HepG2 (cell line): ENCODE results near the gene CACNG4. TPM values are rescaled to one million over a fixed set of nuclear protein-coding genes. Genes with fewer than 3 reads are reported as not detected.

Source experiments
- GATAD2A ChIP-seq: IDR thresholded peaks from 2 replicates; pipeline ENCODE4 v1.6.1; 2016
- GPN1 ChIP-seq: sonication (generic); formaldehyde crosslinking; IDR thresholded peaks from 2 replicates; pipeline ENCODE4 v1.5.1; 2020; ENCODE audit warnings: missing genetic modification reagents, borderline replicate concordance
- HINFP ChIP-seq: sonication (generic); formaldehyde crosslinking; IDR thresholded peaks from 2 replicates; pipeline ENCODE4 v1.4.0; 2020; ENCODE audit warnings: low read depth, mild to moderate bottlenecking, missing genetic modification reagents
- HNF4A ChIP-seq: sonication (generic); formaldehyde crosslinking; IDR thresholded peaks from 2 replicates; pipeline ENCODE4 v1.4.0; 2020; ENCODE audit warnings: missing genetic modification reagents
- HNRNPK ChIP-seq: fragments of 200-400 bp; formaldehyde crosslinking; IDR thresholded peaks from 2 replicates; pipeline ENCODE4 v1.6.1; 2018; ENCODE audit warnings: low read length, low read depth, moderate library complexity, mild to moderate bottlenecking; ENCODE audit not compliant: poor library complexity, severe bottlenecking
- HOXA9 ChIP-seq: sonication (generic); formaldehyde crosslinking; IDR thresholded peaks from 2 replicates; pipeline ENCODE4 v1.8.1; 2022; ENCODE audit warnings: missing genetic modification reagents, mild to moderate bottlenecking, moderate library complexity, borderline replicate concordance
- MEIS2 ChIP-seq: sonication (generic); formaldehyde crosslinking; IDR thresholded peaks from 2 replicates; pipeline ENCODE4 v1.9.0; 2021; ENCODE audit warnings: mild to moderate bottlenecking, missing genetic modification reagents
- MIER3 ChIP-seq: IDR thresholded peaks from 2 replicates; pipeline ENCODE4 v1.6.1; 2016; ENCODE audit warnings: missing compliant biosample characterization, borderline replicate concordance
- NCOA2 ChIP-seq: sonication (generic); formaldehyde crosslinking; IDR thresholded peaks from 2 replicates; pipeline ENCODE4 v1.8.0; 2022; ENCODE audit warnings: inconsistent platforms
- NCOR1 ChIP-seq: fragments of 200-600 bp; sonication (generic); IDR thresholded peaks from 2 replicates; pipeline ENCODE4 v1.7.0; 2017; ENCODE audit warnings: antibody characterized with exemption, low read length, borderline replicate concordance
- SALL1 ChIP-seq: sonication (generic); formaldehyde crosslinking; IDR thresholded peaks from 2 replicates; pipeline ENCODE4 v1.8.0; 2022; ENCODE audit warnings: mild to moderate bottlenecking, missing genetic modification reagents
- SOX6 ChIP-seq, 2 experiments: fragments of 450-650 bp in 1 of 2; sonication (generic) in 1 of 2; formaldehyde crosslinking in 1 of 2; IDR thresholded peaks; 2 replicates each; pipeline versions ENCODE4 v1.4.0 to v1.6.1; 2017 to 2020; ENCODE audit warnings: antibody characterized with exemption in 1 of 2, mild to moderate bottlenecking in 1 of 2, missing genetic modification reagents in 1 of 2
- STAT5B ChIP-seq: sonication (generic); formaldehyde crosslinking; IDR thresholded peaks from 2 replicates; pipeline ENCODE4 v1.4.0; 2020; ENCODE audit warnings: missing genetic modification reagents
- ZNF121 ChIP-seq: sonication (generic); formaldehyde crosslinking; IDR thresholded peaks from 2 replicates; pipeline ENCODE4 v1.5.0; 2020; ENCODE audit warnings: mild to moderate bottlenecking, missing genetic modification reagents
- ZNF24 ChIP-seq: fragments of 450-650 bp; IDR thresholded peaks from 2 replicates; pipeline ENCODE4 v1.6.1; 2017; ENCODE audit warnings: antibody characterized with exemption, mild to moderate bottlenecking
- ZNF354B ChIP-seq: sonication (generic); formaldehyde crosslinking; IDR thresholded peaks from 2 replicates; pipeline ENCODE4 v1.8.0; 2022; ENCODE audit warnings: mild to moderate bottlenecking, missing genetic modification reagents
- ZNF547 ChIP-seq: sonication (generic); formaldehyde crosslinking; IDR thresholded peaks from 2 replicates; pipeline ENCODE4 v1.5.1; 2020; ENCODE audit warnings: mild to moderate bottlenecking, missing genetic modification reagents
- ZNF607 ChIP-seq: sonication (generic); formaldehyde crosslinking; IDR thresholded peaks from 2 replicates; pipeline ENCODE4 v1.5.1; 2020; ENCODE audit warnings: missing genetic modification reagents, mild to moderate bottlenecking, borderline replicate concordance
- ZNF766 ChIP-seq: sonication (generic); formaldehyde crosslinking; IDR thresholded peaks from 2 replicates; pipeline ENCODE4 v1.5.0; 2020; ENCODE audit warnings: missing genetic modification reagents, borderline replicate concordance
- polyA plus RNA-seq, 8 experiments: library from polyadenylated mRNA; depleted of rRNA in 3 of 8; stranded (reverse) in 7 of 8; unstranded in 1 of 8; fragments of >200 nt; fragmentation: Illumina TruSeq in 4 of 8; extraction: Trizol in 4 of 8; gene quantifications; 2 replicates each; pipeline versions ENCODE4 v1.2.1 to v1.2.3, GENCODE V29; 2011 to 2016; ENCODE audit warnings: low read depth in 4 of 8, missing spikeins in 1 of 8, mixed read lengths in 1 of 8; ENCODE audit not compliant: insufficient read depth in 1 of 8
- total RNA-seq, 5 experiments: library from RNA; depleted of rRNA; stranded (reverse); fragments of >200 nt; fragmentation: Illumina TruSeq; extraction: Trizol; gene quantifications; 2 replicates each; pipeline ENCODE4 v1.2.3, GENCODE V29; 2016; ENCODE audit warnings: low read depth in 1 of 5
- TF ChIP-seq, protein P1 (sequence below): sonication (generic); formaldehyde crosslinking; IDR thresholded peaks from 2 replicates; pipeline ENCODE4 v1.5.1; 2020; ENCODE audit warnings: mild to moderate bottlenecking, missing genetic modification reagents
- TF ChIP-seq, protein P2 (sequence below): sonication (generic); formaldehyde crosslinking; IDR thresholded peaks from 2 replicates; pipeline ENCODE4 v1.8.0; 2022; ENCODE audit warnings: mild to moderate bottlenecking, missing genetic modification reagents; ENCODE audit not compliant: insufficient replicate concordance
- TF ChIP-seq, protein P3 (sequence below): IDR thresholded peaks from 2 replicates; pipeline ENCODE4 v1.6.1; 2012; ENCODE audit warnings: low read depth, low read length, improper control_type of control experiment

CACNG4 gene
- total and polyA plus RNA-seq, 2 of the 13 experiments (the other 11 are each of a cell fraction or from before 2014, with no cell fraction given), result 0.09 TPM

DNA sequence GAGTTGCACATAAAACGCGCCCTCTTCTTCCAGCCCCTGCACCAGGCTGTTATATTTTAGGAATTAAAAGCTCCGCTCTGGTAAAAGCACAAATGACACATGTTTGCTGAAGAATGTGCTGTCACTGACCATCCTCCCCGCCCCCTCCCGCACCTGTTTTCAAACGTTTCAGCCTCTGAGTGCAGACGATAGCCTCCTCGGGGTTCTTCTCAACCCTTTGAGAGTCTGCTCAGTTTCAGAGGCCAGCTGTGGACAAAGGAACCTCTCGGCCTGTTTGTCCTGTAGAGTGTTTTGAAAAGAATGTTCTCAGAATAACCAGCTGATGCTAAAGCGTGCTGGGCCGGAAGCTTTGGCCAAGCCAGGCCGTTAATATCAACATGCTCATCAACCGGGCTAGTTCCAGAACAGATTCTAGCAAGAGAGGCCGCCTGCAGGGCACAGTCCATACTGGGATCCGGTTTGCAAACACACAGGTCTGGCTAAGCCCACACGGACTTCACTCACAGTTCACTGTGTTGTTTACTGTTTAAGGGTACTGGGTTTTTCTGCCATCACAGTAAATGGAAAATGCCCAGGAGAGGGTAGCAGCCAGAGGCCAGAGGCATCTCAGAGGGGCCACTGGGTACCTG lies 6.4 kb upstream of the CACNG4 start (continued):
- TF ChIP-seq HINFP (CRISPR knock-in tag) (peak; percentile 68; the same call in 1 of the 2 replicates), GPN1 (no peak), SOX6 (IDR thresholded peaks at IDR 0.05) (no peak), SOX6 (CRISPR knock-in tag; IDR thresholded peaks at IDR 0.05) (peak; percentile 53; the same call in 1 of the 2 replicates), HNF4A (CRISPR knock-in tag) (peak; percentile 89), MIER3 (CRISPR knock-in tag) (peak; percentile 28; the same call in 1 of the 2 replicates), ZNF607 (CRISPR knock-in tag) (peak; percentile 53; the same call in 1 of the 2 replicates), ZNF121 (CRISPR knock-in tag) (no peak), HOXA9 (CRISPR knock-in tag) (no peak), NCOR1 (no peak), STAT5B (no peak), NCOA2 (CRISPR knock-in tag) (0 out of 2 replicates have a peak, but pooled peaks have one; percentile 27), ZNF766 (0 out of 2 replicates have a peak, but pooled peaks have one; percentile 34), ZNF547 (CRISPR knock-in tag) (peak; percentile 70), ZNF24 (no peak), MEIS2 (peak; percentile 47; the same call in 1 of the 2 replicates), ZNF354B (CRISPR knock-in tag) (no peak), SALL1 (CRISPR knock-in tag) (peak; percentile 82), HNRNPK (no peak), GATAD2A (CRISPR knock-in tag) (peak; percentile 30; the same call in 1 of the 2 replicates)
- TF ChIP-seq, protein P1, sequence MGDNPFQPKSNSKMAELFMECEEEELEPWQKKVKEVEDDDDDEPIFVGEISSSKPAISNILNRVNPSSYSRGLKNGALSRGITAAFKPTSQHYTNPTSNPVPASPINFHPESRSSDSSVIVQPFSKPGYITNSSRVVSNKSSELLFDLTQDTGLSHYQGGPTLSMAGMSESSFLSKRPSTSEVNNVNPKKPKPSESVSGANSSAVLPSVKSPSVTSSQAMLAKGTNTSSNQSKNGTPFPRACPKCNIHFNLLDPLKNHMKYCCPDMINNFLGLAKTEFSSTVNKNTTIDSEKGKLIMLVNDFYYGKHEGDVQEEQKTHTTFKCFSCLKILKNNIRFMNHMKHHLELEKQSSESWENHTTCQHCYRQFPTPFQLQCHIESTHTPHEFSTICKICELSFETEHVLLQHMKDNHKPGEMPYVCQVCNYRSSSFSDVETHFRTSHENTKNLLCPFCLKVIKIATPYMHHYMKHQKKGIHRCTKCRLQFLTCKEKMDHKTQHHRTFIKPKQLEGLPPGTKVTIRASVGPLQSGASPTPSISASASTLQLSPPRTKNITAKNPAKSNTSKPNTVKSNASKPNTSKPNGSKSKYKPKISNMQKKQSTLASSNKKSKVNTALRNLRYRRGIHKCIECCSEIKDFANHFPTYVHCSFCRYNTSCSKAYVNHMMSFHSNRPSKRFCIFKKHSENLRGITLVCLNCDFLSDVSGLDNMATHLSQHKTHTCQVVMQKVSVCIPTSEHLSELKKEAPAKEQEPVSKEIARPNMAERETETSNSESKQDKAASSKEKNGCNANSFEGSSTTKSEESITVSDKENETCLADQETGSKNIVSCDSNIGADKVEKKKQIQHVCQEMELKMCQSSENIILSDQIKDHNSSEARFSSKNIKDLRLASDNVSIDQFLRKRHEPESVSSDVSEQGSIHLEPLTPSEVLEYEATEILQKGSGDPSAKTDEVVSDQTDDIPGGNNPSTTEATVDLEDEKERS (CRISPR knock-in tag), result no peak
- TF ChIP-seq, protein P2, sequence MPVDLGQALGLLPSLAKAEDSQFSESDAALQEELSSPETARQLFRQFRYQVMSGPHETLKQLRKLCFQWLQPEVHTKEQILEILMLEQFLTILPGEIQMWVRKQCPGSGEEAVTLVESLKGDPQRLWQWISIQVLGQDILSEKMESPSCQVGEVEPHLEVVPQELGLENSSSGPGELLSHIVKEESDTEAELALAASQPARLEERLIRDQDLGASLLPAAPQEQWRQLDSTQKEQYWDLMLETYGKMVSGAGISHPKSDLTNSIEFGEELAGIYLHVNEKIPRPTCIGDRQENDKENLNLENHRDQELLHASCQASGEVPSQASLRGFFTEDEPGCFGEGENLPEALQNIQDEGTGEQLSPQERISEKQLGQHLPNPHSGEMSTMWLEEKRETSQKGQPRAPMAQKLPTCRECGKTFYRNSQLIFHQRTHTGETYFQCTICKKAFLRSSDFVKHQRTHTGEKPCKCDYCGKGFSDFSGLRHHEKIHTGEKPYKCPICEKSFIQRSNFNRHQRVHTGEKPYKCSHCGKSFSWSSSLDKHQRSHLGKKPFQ, result peak; percentile 53
- TF ChIP-seq, protein P3, sequence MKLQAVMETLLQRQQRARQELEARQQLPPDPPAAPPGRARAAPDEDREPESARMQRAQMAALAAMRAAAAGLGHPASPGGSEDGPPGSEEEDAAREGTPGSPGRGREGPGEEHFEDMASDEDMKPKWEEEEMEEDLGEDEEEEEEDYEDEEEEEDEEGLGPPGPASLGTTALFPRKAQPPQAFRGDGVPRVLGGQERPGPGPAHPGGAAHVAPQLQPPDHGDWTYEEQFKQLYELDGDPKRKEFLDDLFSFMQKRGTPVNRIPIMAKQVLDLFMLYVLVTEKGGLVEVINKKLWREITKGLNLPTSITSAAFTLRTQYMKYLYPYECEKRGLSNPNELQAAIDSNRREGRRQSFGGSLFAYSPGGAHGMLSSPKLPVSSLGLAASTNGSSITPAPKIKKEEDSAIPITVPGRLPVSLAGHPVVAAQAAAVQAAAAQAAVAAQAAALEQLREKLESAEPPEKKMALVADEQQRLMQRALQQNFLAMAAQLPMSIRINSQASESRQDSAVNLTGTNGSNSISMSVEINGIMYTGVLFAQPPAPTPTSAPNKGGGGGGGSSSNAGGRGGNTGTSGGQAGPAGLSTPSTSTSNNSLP, result peak; percentile 71; the same call in 1 of the 2 replicates
